GM12873 (cell line): ENCODE results near the gene REG3G.
A peak's percentile ranks its signal among the peaks of the same experiment; 100 is the strongest.

Experiments
- TF ChIP-seq, protein P1 (sequence below): IDR thresholded peaks from 2 replicates; pipeline ENCODE4 v1.5.1; 2012; ENCODE audit warnings: low read depth, mild to moderate bottlenecking, moderate library complexity, low read length, control low read depth; ENCODE audit not compliant: insufficient read depth; ENCODE audit errors: missing control alignments

Gene REG3G

DNA sequence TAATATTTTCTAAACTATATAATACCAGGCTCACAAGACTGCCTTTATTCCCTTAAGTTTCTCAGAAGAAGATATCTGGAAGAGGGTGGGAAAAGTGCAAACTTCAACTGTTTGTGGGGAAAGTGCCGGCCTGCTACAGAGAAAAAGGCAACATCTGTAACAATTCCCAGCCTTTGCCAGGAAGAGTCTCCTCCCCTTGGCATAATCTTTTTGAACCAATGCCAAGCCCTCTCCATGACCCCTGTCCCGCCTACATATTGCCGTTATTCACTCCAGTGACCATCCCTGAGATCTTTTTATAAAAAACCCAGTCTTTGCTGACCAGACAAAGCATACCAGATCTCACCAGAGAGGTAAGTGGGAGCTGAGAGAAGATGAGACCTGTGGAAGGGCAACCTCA, at the start of gene REG3G:
REG3G (plus strand) TSS at position 282 of the 400 bp plus-strand sequence. CDS start 392 bp downstream, outside the sequence.
- TF ChIP-seq, protein P1, sequence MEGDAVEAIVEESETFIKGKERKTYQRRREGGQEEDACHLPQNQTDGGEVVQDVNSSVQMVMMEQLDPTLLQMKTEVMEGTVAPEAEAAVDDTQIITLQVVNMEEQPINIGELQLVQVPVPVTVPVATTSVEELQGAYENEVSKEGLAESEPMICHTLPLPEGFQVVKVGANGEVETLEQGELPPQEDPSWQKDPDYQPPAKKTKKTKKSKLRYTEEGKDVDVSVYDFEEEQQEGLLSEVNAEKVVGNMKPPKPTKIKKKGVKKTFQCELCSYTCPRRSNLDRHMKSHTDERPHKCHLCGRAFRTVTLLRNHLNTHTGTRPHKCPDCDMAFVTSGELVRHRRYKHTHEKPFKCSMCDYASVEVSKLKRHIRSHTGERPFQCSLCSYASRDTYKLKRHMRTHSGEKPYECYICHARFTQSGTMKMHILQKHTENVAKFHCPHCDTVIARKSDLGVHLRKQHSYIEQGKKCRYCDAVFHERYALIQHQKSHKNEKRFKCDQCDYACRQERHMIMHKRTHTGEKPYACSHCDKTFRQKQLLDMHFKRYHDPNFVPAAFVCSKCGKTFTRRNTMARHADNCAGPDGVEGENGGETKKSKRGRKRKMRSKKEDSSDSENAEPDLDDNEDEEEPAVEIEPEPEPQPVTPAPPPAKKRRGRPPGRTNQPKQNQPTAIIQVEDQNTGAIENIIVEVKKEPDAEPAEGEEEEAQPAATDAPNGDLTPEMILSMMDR = no peak

DNA sequence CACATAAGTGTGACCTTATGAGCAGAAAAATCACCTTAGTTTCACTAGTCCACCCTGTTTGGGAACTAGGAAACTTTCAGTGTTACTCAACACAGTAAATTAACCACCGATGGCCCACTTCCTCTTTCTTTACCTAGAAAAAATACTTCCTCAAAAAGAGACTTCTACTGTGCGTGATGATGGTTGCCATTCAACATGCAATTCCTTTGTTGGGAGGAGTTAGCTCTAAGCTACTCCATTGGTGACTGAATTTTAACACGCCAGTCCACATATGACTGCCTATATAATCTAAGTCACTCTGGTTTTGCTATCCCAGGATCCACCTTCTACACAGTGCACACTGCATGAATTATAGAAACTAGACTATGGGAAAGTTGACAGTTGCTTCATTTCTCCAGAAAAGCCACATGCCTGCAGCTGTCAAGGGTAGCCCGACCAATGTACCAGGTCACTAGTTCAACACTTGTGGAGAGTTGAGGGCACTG, 47.8 kb upstream of the REG3G start:
- TF ChIP-seq, protein P1 = no peak

DNA sequence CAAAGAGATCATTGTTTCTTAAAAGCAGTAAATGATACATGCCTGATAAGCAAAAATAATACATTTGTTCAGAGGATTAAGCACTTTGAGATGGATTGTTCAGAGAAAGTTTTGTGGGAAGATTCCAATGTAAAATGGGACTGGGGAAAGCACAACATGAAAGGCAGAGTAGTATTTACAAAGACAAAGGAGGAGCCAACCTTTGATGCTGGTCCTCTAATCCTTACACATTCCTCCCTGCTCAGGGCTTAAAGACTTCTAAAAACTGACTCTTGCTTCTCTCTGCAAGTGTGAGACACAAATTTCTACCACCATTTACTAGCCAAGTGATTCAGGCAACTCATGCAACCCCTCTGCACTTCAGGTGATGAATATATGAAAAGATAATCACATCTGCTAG, 47.2 kb upstream of the REG3G start:
- TF ChIP-seq, protein P1 = no peak

GRCh38 chr2:78979380-78980151, 45.9 kb upstream of the REG3G start:
- TF ChIP-seq, protein P1 = peak; percentile 79

DNA sequence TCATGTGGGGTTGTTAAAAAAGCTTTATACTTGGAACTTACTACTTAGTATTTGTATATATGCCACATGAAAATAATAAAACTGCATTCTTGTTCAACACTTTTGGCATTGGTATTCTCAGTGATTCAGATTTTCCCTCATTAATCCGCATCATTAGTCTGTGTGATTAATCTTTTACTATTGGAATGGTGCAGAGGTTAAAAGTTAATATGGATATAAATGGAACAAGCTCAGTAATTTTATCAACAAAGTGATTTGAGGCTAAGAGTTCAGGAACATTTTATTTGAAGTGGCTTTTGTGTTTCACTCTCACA, 45.4 kb upstream of the REG3G start:
- TF ChIP-seq, protein P1 = no peak

GRCh38 chr2:78980871-78981270, 44.6 kb upstream of the REG3G start:
- TF ChIP-seq, protein P1 = no peak

GRCh38 chr2:78982638-78983330, 42.7 kb upstream of the REG3G start:
- TF ChIP-seq, protein P1 = no peak
